Left lung (tissue), 10 donors: ENCODE results near the gene BCL11A. TPM values are rescaled to one million over a fixed set of nuclear protein-coding genes. Genes with fewer than 3 reads are reported as not detected.

Experiments
- ATAC-seq: fragments of 200-7000 bp; cut with Tn5 transposase; one replicate; pipeline ENCODE4 v1.9.1; 2020; ENCODE audit warnings: moderate library complexity
- DNase-seq, 4 donors: peaks; one replicate each; pipeline ENCODE4 v3.0.0-alpha.2; 2013 to 2020
- H3K27ac ChIP-seq, 2 donors: fragments of 200-600 bp; sonication (generic) in 1 of 2; one replicate each; pipeline versions ENCODE4 v1.5.0 to v1.8.0; 2020 to 2021
- H3K27me3 ChIP-seq, 2 donors: fragments of 200-600 bp; sonication (generic) in 1 of 2; one replicate each; pipeline versions ENCODE4 v1.5.0 to v1.8.0; 2020 to 2021
- H3K36me3 ChIP-seq, 2 donors: fragments of 200-600 bp; sonication (generic) in 1 of 2; one replicate each; pipeline versions ENCODE4 v1.5.0 to v1.8.0; 2020 to 2021
- H3K4me1 ChIP-seq, 2 donors: fragments of 200-600 bp; one replicate each; pipeline ENCODE4 v1.8.0; 2021
- H3K4me3 ChIP-seq, 2 donors: fragments of 200-600 bp; sonication (generic) in 1 of 2; one replicate each; pipeline versions ENCODE4 v1.5.0 to v1.8.0; 2020 to 2021; ENCODE audit warnings: mild to moderate bottlenecking in 1 of 2
- H3K9me3 ChIP-seq, 2 donors: fragments of 200-600 bp; sonication (generic) in 1 of 2; one replicate each; pipeline versions ENCODE4 v1.5.0 to v1.8.0; 2020 to 2021
- intact Hi-C, 2 donors: fragments of 100-400 bp; cut with DNase I; formaldehyde crosslinking; loops; one replicate each; pipeline versions ENCODE4 v1.11.2 to v1.14.2; 2022
- polyA plus RNA-seq, 6 donors: library from polyadenylated mRNA; unstranded; fragments of 120-200 nt; gene quantifications; one replicate each; pipeline ENCODE4 v1.2.1, GENCODE V29; 2013; ENCODE audit not compliant: insufficient read length in 6 of 6
- total RNA-seq, 2 donors: library from RNA; stranded (reverse); fragmentation: NEBNext Ultra II Directional; extraction: Animal tissue kit (Norgen Biotek cat#: 25700); gene quantifications; one replicate each; pipeline ENCODE4 v1.2.1, GENCODE V29; 2021
- TF ChIP-seq, protein P1 (sequence below), 2 donors: fragments of 200-600 bp; sonication (generic) in 1 of 2; IDR thresholded peaks; one replicate each; pipeline versions ENCODE4 v1.5.0 to v1.8.0; 2021; ENCODE audit warnings: antibody characterized with exemption in 2 of 2
- donor health status: DM: no; HTN: yes; CAD: no.
- donor health status: DM: no; HTN: no; CAD: no.

Gene BCL11A
- total and polyA plus RNA-seq, 8 donors: 4.0 to 33.5 (median 24.9) TPM

DNA sequence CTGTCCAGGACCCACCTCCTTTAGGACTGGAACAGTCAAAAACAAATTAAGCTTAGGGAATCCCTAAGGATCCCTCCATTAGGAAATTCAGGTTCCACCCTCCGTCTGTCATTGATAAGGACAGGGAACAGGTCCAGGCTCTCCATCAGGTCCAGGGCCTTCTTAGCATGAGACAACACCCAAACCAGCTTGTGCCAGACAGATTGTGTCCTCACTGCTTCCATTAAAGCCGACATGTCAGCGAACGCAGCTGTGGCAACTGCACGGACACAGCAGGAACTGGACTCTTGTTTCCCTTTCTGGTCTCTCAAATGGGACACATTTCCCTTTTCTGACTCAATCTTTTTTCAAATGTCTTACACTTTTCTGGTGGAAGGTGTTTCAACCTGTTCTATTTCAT is 81.4 kb downstream of the BCL11A start:
- TF ChIP-seq, protein P1, sequence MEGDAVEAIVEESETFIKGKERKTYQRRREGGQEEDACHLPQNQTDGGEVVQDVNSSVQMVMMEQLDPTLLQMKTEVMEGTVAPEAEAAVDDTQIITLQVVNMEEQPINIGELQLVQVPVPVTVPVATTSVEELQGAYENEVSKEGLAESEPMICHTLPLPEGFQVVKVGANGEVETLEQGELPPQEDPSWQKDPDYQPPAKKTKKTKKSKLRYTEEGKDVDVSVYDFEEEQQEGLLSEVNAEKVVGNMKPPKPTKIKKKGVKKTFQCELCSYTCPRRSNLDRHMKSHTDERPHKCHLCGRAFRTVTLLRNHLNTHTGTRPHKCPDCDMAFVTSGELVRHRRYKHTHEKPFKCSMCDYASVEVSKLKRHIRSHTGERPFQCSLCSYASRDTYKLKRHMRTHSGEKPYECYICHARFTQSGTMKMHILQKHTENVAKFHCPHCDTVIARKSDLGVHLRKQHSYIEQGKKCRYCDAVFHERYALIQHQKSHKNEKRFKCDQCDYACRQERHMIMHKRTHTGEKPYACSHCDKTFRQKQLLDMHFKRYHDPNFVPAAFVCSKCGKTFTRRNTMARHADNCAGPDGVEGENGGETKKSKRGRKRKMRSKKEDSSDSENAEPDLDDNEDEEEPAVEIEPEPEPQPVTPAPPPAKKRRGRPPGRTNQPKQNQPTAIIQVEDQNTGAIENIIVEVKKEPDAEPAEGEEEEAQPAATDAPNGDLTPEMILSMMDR (IDR thresholded peaks at IDR 0.05): no peak
- ATAC-seq: no peak

DNA sequence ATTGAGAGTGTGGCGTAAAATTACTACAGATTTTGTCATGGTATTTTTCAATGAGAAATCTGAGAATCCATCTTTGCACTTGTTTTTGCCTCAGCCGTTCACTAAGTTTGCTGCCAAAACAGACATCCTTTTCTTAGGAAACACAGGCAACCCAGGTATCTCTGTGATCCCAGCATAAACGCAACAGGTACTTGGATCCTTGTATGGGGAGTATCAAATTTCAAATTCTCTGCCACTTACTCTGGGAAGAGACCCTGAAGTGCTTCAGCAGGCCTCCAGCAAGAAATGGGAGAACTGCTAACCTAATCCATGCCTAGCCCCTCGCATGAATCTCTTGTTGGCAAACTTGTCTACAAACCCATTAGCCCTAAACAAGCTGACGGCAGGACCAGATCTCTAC is 83.1 kb downstream of the BCL11A start:
- no peak overlapping the region for H3K4me3 ChIP-seq
- no peaks in the 10 kb centered on the region for H3K36me3 ChIP-seq
- TF ChIP-seq, protein P1 (IDR thresholded peaks at IDR 0.05): no peak
- H3K4me1 ChIP-seq: peaks cover 0 to 6% of the 10 kb centered on the region in 2 donors
- H3K27me3 ChIP-seq: no peaks in the 10 kb centered on the region
- H3K9me3 ChIP-seq: no peaks in the 10 kb centered on the region
- ATAC-seq: no peak
- no peak for DNase-seq
- intact Hi-C loops: no loop called here
- no peak overlapping the region for H3K27ac ChIP-seq

More for the DNA sequence above, 81.4 kb downstream of the BCL11A start:
- no peak for DNase-seq
- H3K27ac ChIP-seq: no peak overlapping the region
- H3K4me1 ChIP-seq: peaks cover 4 to 6% of the 10 kb centered on the region in 2 donors
- H3K27me3 ChIP-seq: no peaks in the 10 kb centered on the region
- no peaks in the 10 kb centered on the region for H3K9me3 ChIP-seq
- intact Hi-C loops: no loop called here
- H3K4me3 ChIP-seq: no peak overlapping the region
- no peaks in the 10 kb centered on the region for H3K36me3 ChIP-seq

DNA sequence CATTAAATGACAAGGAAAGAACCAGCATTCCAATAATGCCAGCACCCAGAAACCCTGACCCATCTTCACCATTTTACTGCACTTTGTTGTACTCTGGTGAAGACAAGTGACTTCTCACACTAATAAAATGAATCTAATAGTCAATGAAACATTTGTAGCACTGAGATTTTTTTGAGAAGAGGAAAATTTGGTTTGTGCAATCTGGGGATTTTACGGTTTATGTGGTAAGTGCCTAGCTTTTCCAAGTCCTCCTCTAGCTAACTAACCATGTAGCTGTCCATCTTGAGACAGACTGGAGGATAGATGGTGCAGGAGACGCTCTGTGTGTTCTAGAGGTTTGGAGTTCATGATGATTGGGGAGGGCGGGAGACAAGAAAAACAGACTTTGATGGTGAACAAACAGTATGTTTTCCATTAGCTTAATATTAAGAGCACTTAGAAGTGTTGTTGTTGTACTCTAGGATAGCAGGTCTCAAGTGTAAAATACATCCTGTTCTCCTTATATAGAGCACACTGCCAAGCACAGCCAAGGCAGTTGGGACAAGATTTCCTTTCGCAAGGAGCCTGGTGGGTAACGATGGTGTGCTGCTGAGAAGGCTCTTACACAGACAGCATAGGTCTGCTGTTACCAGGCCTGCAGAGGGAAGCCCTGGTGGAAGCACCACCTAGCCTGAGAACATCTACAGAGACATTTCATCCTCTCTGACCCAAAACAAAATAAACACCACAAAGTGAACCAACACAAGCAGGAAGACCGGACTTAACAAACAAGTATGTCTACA is 83.7 kb downstream of the BCL11A start:
- intact Hi-C loops: no loop called here
- Histone ChIP-seq H3K27ac (no peak overlapping the region), H3K27me3 (no peaks in the 10 kb centered on the region), H3K4me3 (no peak overlapping the region), H3K4me1 (peaks cover 0 to 6% of the 10 kb centered on the region in 2 donors), H3K36me3 (no peaks in the 10 kb centered on the region), H3K9me3 (no peaks in the 10 kb centered on the region)
- no peak for DNase-seq
- peak; percentile 57 for ATAC-seq
- TF ChIP-seq, protein P1 (IDR thresholded peaks at IDR 0.05): no peak

DNA sequence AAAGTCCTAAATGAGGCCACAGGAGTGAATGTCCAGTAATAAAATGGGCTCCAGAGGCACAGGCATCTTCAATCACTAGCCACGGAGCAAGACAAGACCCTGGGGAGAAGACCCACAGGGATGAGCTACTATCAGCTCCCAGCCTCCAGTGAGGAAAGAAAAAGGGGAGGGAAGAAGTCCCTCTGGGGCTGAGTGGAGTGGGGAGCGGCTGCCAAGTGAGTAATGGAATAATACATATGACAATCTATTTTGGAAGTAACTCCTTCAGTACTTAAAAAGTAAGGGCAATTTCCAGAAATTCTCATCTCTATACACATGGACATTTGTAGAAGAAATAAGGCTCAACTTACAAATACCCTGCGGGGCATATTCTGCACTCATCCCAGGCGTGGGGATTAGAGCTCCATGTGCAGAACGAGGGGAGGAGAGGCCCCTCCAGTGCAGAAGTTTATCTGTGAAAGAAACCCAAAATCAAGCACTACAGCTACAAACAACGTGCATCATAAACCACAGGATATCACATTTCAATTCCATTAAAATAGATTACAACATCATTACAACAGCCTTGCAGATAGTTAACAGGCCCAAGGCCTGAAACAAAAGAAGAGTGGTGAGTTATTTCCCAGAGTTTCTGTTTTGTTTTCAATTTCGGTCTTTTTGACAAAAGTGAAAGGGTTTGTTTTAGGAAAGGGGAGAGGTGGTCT is 84.9 kb downstream of the BCL11A start:
- DNase-seq: no peak
- Histone ChIP-seq H3K27ac (no peak overlapping the region), H3K36me3 (no peaks in the 10 kb centered on the region), H3K27me3 (no peaks in the 10 kb centered on the region), H3K4me1 (peaks cover 0 to 6% of the 10 kb centered on the region in 2 donors), H3K4me3 (no peak overlapping the region), H3K9me3 (no peaks in the 10 kb centered on the region)
- ATAC-seq: no peak
- intact Hi-C loops: no loop called here
- TF ChIP-seq, protein P1 (IDR thresholded peaks at IDR 0.05): no peak

DNA sequence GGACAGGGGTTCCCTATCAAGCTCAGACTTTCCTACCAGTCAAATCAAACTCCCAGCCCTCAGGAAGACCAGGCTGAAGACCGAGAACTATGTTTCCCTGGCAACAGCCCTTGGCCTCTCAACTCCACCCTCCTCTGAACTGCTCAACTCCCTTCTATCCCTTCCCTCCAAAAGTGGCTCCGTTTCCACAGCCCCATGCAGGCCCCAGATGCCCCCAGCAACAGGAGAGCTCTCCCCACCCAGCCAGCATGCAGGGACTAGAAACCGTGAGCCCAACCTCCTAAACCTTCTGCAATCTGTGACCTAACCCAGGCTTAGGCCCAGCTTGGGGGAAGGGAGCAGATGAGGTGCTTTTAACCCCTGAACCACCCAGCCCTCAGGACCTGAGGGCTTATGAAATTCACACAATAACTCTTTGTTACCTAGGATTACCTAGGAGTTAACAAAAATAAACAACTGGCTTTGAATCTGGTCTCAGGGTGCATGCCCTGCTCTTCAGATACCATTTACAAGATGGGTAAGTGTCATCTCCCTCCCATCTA is 87.2 kb downstream of the BCL11A start:
- TF ChIP-seq, protein P1 (IDR thresholded peaks at IDR 0.05): no peak
- Histone ChIP-seq H3K9me3 (no peaks in the 10 kb centered on the region), H3K4me3 (no peak overlapping the region), H3K27me3 (no peaks in the 10 kb centered on the region), H3K36me3 (no peaks in the 10 kb centered on the region), H3K4me1 (peaks cover 0 to 6% of the 10 kb centered on the region in 2 donors), H3K27ac (no peak overlapping the region)
- intact Hi-C loops: no loop called here
- ATAC-seq (no peak), DNase-seq (no peak)
